HG03565 (cell line): Measurements from ENCODE around the gene FSIP1.

Source experiments
- ATAC-seq: cut with Tn5 transposase; IDR thresholded peaks from one replicate; pipeline ENCODE4 v1.9.1; 2021; ENCODE audit warnings: mild to moderate bottlenecking, moderate library complexity; ENCODE audit not compliant: unreplicated experiment

The FSIP1 gene

GRCh38 chr15:39597751-39598185 lies 184.9 kb downstream of the FSIP1 start:
- ATAC-seq: no peak

GRCh38 chr15:39597336-39597735 lies 185.3 kb downstream of the FSIP1 start:
- ATAC-seq: no peak

DNA sequence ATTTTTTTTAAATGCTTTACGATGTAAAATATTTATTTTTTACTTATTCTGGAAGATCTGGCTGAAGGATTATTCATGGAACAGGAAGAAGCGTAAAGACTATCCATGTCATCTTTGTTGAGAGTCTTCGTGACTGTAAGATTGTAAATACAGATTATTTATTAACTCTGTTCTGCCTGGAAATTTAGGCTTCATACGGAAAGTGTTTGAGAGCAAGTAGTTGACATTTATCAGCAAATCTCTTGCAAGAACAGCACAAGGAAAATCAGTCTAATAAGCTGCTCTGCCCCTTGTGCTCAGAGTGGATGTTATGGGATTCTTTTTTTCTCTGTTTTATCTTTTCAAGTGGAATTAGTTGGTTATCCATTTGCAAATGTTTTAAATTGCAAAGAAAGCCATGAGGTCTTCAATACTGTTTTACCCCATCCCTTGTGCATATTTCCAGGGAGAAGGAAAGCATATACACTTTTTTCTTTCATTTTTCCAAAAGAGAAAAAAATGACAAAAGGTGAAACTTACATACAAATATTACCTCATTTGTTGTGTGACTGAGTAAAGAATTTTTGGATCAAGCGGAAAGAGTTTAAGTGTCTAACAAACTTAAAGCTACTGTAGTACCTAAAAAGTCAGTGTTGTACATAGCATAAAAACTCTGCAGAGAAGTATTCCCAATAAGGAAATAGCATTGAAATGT lies 186.1 kb downstream of the FSIP1 start:
- no peak for ATAC-seq

DNA sequence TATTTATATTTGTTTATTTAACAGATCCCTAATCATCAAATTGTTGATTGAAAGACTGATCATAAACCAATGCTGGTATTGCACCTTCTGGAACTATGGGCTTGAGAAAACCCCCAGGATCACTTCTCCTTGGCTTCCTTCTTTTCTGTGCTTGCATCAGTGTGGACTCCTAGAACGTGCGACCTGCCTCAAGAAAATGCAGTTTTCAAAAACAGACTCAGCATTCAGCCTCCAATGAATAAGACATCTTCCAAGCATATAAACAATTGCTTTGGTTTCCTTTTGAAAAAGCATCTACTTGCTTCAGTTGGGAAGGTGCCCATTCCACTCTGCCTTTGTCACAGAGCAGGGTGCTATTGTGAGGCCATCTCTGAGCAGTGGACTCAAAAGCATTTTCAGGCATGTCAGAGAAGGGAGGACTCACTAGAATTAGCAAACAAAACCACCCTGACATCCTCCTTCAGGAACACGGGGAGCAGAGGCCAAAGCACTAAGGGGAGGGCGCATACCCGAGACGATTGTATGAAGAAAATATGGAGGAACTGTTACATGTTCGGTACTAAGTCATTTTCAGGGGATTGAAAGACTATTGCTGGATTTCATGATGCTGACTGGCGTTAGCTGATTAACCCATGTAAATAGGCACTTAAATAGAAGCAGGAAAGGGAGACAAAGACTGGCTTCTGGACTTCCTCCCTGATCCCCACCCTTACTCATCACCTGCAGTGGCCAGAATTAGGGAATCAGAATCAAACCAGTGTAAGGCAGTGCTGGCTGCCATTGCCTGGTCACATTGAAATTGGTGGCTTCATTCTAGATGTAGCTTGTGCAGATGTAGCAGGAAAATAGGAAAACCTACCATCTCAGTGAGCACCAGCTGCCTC lies 187.1 kb downstream of the FSIP1 start:
- no peak for ATAC-seq

DNA sequence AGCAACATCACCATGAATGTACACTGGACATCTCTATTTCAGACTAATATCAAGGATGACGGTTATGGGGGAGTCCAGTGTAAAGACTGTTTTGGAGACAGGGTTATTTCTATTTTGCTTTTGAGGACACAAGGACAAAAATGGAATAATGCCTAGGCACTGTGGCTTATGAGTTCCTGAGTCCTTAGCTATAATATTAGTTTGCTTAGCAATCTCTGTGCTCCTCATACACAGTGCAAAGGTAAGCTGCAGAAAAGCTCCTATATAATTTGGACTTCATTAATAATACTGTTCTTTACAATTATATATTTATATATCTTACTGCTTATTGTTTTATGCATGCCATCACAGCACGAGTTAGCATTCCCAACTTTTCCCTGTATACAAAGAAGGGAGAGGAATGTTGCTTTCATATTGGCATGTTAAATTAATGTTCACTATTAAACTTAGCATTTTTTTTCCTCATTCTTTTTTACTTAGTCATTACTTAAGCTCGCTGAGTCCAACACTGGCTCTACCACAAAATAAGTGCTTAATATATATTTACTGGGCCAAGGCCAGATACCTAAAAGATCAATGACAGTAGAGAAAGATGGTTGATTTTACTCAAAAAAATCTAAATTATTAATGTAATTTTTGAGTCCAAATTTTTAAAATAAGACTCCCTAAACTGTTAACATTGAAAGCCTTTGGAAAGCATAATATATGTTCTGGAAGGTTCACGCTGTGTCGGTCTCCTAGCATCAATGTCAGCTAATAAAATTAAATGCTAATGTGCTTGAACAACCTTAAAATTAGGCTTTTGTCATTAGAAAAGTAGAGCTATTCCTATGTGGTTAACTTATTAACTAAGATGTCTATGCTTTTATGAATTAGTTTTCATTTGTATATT lies 187.9 kb downstream of the FSIP1 start:
- no peak for ATAC-seq

DNA sequence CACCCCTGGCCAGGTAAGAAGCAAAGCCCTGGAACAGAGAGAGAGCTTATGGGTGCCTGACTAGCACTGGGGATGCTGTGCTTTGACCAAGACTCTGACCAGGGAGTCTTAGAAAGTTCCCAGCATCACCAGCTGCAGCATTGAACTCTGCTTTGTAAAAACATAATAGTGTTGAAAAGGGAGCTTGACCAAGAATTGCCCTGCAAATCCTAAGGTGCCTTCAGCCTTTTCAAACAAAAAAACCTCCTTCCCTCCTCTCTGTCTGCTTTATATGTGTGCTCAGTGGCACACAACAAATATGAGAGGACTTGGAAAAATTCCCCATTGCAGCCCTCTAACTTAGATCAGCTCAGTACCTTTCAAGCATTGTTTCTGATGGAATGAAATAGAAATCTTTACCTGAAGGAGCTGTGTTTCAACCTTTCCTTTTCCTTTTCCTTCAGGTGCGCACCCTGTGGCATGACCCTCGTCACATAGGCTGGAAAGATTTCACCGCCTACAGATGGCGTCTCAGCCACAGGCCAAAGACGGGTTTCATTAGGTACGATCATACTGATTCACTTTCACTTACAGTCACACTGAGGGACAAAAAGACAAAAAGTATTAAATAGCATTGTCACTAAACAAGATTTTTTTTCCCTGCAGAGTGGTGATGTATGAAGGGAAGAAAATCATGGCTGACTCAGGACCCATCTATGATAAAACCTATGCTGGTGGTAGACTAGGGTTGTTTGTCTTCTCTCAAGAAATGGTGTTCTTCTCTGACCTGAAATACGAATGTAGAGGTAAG lies 188.8 kb downstream of the FSIP1 start:
- ATAC-seq: no peak

- ATAC-seq: no peak
Measured at GRCh38 chr15:39593071-39593655, 189.5 kb downstream of the FSIP1 start.

GRCh38 chr15:39592500-39592899 lies 190.1 kb downstream of the FSIP1 start:
- ATAC-seq: no peak

GRCh38 chr15:39591896-39592315 lies 190.7 kb downstream of the FSIP1 start:
- ATAC-seq: no peak

DNA sequence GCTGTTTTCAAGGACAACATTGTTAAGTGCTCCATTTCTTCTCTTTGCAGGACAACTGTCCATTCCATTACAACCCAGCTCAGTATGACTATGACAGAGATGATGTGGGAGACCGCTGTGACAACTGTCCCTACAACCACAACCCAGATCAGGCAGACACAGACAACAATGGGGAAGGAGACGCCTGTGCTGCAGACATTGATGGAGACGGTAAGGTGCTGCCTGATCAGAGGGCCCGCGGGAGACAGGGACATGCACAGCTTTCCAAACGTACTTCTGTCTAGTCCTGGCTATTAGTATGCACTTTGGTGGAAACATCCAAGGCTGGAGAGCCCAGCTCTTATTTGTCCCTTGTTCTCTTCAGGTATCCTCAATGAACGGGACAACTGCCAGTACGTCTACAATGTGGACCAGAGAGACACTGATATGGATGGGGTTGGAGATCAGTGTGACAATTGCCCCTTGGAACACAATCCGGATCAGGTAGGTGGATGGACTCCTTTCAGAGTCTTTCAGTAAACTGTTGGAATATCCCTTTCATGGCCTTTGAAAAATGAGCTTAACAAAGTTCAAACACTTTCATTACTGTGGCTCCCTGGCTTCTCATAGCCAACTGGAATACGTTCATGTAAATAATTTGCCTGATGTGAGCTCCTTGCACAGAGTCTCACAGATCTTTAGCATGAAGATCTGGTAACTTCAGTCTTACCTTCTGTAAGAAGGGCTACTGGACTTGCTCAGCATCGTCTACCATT lies 191.3 kb downstream of the FSIP1 start:
- no peak for ATAC-seq

- no peak for ATAC-seq
Measured at GRCh38 chr15:39589815-39590644, 192.6 kb downstream of the FSIP1 start.

DNA sequence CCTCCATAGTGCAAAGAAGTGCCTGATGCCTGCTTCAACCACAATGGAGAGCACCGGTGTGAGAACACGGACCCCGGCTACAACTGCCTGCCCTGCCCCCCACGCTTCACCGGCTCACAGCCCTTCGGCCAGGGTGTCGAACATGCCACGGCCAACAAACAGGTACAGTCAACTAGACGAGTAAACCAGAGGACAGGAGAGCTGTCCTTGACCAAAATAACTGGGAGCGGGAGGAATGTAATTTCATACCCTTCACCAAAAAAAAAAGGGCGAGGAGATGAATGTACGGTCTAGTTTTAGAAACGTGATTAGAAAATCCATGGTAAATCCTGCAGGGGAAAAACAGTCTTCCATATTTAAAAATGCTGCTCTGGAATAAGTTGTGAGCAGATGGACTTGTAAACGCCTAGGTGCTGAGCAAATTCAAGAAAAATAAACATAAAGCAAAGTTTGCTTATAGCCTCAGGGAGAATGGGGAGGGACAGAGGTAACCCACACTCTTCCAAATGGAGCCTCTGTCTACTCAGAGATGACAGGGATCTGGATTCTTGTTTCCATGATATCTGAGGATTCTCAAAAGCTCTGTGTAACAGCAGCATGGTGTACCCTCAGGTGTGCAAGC lies 193.3 kb downstream of the FSIP1 start:
- ATAC-seq: no peak

- no peak for ATAC-seq
Measured at GRCh38 chr15:39588531-39589192, 194.0 kb downstream of the FSIP1 start.

GRCh38 chr15:39587731-39588530 lies 194.7 kb downstream of the FSIP1 start:
- ATAC-seq: no peak

DNA sequence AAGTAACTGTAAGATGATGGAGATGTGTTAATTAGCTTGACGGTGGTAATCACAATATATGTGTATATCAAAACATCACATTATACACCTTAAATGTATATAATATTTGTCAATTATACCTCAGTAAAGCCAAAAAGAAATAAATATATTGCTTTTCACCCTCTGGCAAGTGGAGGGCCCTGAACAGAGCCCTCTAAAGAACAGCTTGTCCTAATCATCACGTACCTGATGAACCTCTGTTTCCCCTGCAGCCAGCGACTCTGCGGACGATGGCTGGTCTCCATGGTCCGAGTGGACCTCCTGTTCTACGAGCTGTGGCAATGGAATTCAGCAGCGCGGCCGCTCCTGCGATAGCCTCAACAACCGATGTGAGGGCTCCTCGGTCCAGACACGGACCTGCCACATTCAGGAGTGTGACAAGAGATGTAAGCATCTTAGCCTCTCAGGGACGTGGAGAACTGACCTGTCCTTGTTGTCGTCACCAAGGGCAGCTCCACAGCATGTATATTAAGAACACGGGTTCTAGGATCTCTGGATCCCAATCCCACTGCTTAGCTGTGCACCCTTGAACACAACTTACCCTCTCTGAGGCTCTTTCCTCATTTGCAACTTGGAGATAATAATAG lies 195.4 kb downstream of the FSIP1 start:
- no peak for ATAC-seq
